ENCODE results near the gene CPE.
"Not testable (repeated sequence)": the region's sequence is repeated elsewhere in the genome, so short reads cannot be mapped to it uniquely, and the experiment has no call there.

The CPE gene

GRCh38 chr4:165378745-165379677 lies at the start of gene CPE:
TSS of gene CPE (plus strand) at chr4:165379008. CDS start at chr4:165379222, 214 bp downstream.
- DNase-seq: peak; percentile 33 to 46

GRCh38 chr4:165330071-165330470 lies 48.7 kb upstream of the CPE start:
- DNase-seq: no peak

- DNase-seq: no peak
Measured at GRCh38 chr4:165330666-165331065, 48.1 kb upstream of the CPE start.

GRCh38 chr4:165331359-165331758 lies 47.4 kb upstream of the CPE start:
- DNase-seq: no peak

- DNase-seq: no peak
Measured at GRCh38 chr4:165331823-165332222, 47.0 kb upstream of the CPE start.

GRCh38 chr4:165332502-165332901 lies 46.3 kb upstream of the CPE start:
- DNase-seq: no peak

GRCh38 chr4:165335163-165335703 lies 43.6 kb upstream of the CPE start:
- no peak for DNase-seq

GRCh38 chr4:165336743-165337142 lies 42.1 kb upstream of the CPE start:
- no peak for DNase-seq

- not testable (repeated sequence) for DNase-seq
Measured at GRCh38 chr4:165342340-165342739, 36.5 kb upstream of the CPE start.

GRCh38 chr4:165343353-165344191 lies 35.2 kb upstream of the CPE start:
- no peak for DNase-seq

- DNase-seq: no peak
Measured at GRCh38 chr4:165345666-165346417, 33.0 kb upstream of the CPE start.

- no peak for DNase-seq
Measured at GRCh38 chr4:165347647-165348569, 30.9 kb upstream of the CPE start.

- no peak for DNase-seq
Measured at GRCh38 chr4:165351359-165352130, 27.3 kb upstream of the CPE start.

GRCh38 chr4:165355900-165356300 lies 22.9 kb upstream of the CPE start:
- DNase-seq: peak in 1 of 2 experiments; percentile 24

GRCh38 chr4:165359506-165359905 lies 19.3 kb upstream of the CPE start:
- DNase-seq: no peak

GRCh38 chr4:165360041-165360695 lies 18.6 kb upstream of the CPE start:
- DNase-seq: no peak

- no peak for DNase-seq
Measured at GRCh38 chr4:165360985-165361670, 17.7 kb upstream of the CPE start.

- no peak for DNase-seq
Measured at GRCh38 chr4:165361810-165362209, 17.0 kb upstream of the CPE start.

- DNase-seq: no peak
Measured at GRCh38 chr4:165364452-165365080, 14.2 kb upstream of the CPE start.
